Muscle of arm (tissue), 14 donors: ENCODE measurements around the gene TRMT2A. TPM values are rescaled to one million over a fixed set of nuclear protein-coding genes. Genes with fewer than 3 reads are reported as not detected.
"Not testable (repeated sequence)": the region's sequence is repeated elsewhere in the genome, so short reads cannot be mapped to it uniquely, and the experiment has no call there.

ENCODE experiments used
- DNase-seq: peaks from one replicate; pipeline ENCODE4 v3.0.0-alpha.2; 2013
- long read RNA-seq, 11 donors: transcript quantifications; one replicate each; lab custom pipeline, GENCODE V29; 2026
- polyA plus RNA-seq, 12 donors: library from polyadenylated mRNA; unstranded; fragments of 120-200 nt; gene quantifications; one replicate each; pipeline ENCODE4 v1.2.1, GENCODE V29; 2013; ENCODE audit not compliant: insufficient read length in 12 of 12

The TRMT2A gene, protein sequence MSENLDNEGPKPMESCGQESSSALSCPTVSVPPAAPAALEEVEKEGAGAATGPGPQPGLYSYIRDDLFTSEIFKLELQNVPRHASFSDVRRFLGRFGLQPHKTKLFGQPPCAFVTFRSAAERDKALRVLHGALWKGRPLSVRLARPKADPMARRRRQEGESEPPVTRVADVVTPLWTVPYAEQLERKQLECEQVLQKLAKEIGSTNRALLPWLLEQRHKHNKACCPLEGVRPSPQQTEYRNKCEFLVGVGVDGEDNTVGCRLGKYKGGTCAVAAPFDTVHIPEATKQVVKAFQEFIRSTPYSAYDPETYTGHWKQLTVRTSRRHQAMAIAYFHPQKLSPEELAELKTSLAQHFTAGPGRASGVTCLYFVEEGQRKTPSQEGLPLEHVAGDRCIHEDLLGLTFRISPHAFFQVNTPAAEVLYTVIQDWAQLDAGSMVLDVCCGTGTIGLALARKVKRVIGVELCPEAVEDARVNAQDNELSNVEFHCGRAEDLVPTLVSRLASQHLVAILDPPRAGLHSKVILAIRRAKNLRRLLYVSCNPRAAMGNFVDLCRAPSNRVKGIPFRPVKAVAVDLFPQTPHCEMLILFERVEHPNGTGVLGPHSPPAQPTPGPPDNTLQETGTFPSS
- polyA plus RNA-seq, result 10 to 100 TPM in 11 of 12 donors, not detected in 1; 30.0 to 61.2 (median 40.1) TPM
- long read RNA-seq, donor 1, partial matches to known transcripts, result 0 of 5 reads
- long read RNA-seq, donor 1, other reads (novel, unspliced or antisense), result 0 of 5 reads
- long read RNA-seq, donor 2, transcript TRMT2A-201 (12 exons, 2,964 nt), result major isoform, 8 of 13 reads
- long read RNA-seq, donor 2, partial matches to known transcripts, result 0 of 13 reads
- long read RNA-seq, donor 2, other reads (novel, unspliced or antisense), result 0 of 13 reads
- long read RNA-seq, donor 3, partial matches to known transcripts, result 0 of 5 reads
- long read RNA-seq, donor 3, other reads (novel, unspliced or antisense), result 0 of 5 reads
- long read RNA-seq, donor 4, partial matches to known transcripts, result 26 of 67 reads
- long read RNA-seq, donor 4, other reads (novel, unspliced or antisense), result 39 of 67 reads
- long read RNA-seq, donor 5, transcript TRMT2A-201 (12 exons, 2,964 nt), result major isoform, 5 of 14 reads
- long read RNA-seq, donor 5, partial matches to known transcripts, result 5 of 14 reads
- long read RNA-seq, donor 5, other reads (novel, unspliced or antisense), result 0 of 14 reads
- long read RNA-seq, donor 6, partial matches to known transcripts, result 0 of 2 reads
- long read RNA-seq, donor 6, other reads (novel, unspliced or antisense), result 0 of 2 reads
- long read RNA-seq, donor 7, partial matches to known transcripts, result 0 of 1 reads
- long read RNA-seq, donor 7, other reads (novel, unspliced or antisense), result 0 of 1 reads
- long read RNA-seq, donor 8, partial matches to known transcripts, result 82 of 224 reads
- long read RNA-seq, donor 8, other reads (novel, unspliced or antisense), result 137 of 224 reads
- long read RNA-seq, donor 9, partial matches to known transcripts, result 0 of 4 reads
- long read RNA-seq, donor 9, other reads (novel, unspliced or antisense), result 0 of 4 reads
- long read RNA-seq, donor 10, partial matches to known transcripts, result 91 of 162 reads
- long read RNA-seq, donor 10, other reads (novel, unspliced or antisense), result 67 of 162 reads
- long read RNA-seq, donor 11, partial matches to known transcripts, result 0 of 2 reads
- long read RNA-seq, donor 11, other reads (novel, unspliced or antisense), result 0 of 2 reads

DNA sequence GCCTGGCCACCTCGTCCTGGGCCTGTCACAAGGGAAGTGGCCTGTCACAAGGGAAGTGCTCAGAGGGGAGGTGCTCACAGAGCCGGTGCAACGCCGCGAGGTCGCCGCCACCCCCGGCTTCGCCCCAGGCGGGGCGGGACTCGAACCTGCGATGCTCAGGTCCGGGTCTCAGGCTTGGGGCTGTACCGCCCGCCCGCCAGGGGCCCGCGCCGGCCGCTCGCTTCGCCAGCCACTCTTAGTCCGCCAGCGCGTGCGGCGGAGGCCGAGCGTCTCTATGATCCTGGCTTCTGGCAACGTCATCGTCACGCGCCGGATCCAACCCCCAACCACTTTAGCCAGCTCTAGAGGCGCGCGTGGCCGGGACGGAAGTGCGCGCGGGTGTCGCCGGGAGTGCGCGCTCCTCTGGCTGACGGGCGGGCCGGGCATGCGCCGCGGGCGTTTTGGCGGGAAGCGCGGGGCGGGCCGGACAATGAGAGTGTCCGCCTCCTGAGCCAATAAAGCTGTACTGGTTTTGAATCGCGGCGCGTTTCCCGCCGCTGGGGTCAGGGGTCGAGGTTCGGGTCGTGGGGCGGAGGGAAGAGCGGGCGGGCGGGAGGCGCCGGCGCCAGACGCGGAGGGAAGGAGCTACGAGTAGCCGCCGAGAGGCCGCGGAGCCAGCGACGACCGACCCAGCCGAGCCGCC is at the start of gene TRMT2A:
TRMT2A (minus strand) TSS at position 276 of the 682 bp plus-strand sequence. CDS start 320 bp downstream, outside the sequence.
- peak; percentile 99 for DNase-seq

GRCh38 chr22:20166703-20167102 is 49.7 kb upstream of the TRMT2A start:
- DNase-seq, result no peak

GRCh38 chr22:20165913-20166312 is 48.9 kb upstream of the TRMT2A start:
- DNase-seq, result no peak

- DNase-seq, result no peak
Measured at GRCh38 chr22:20165421-20165820, 48.4 kb upstream of the TRMT2A start.

DNA sequence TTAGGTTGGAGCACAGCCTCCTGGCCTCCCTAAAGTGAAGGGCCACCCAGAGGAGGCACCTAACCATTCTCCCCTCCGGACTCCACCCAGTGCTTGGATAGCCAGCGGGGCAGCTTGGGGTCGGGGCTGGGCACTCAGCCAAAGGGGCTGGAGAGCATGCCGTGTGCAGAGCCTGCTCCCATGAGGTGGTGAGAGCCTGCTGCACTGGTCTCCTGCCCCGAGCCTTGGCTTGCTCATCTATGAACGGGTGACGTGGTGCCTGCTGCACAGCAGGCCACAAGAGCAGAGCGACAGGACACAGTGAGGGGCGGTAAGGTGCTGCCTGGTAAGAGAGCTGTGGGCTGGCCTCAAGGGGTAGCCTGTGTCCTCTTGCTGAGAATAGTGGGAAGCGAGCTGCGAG is 47.8 kb upstream of the TRMT2A start:
- DNase-seq, result no peak

- no peak for DNase-seq
Measured at GRCh38 chr22:20160041-20160440, 43.0 kb upstream of the TRMT2A start.

GRCh38 chr22:20159531-20159930 is 42.5 kb upstream of the TRMT2A start:
- not testable (repeated sequence) for DNase-seq

DNA sequence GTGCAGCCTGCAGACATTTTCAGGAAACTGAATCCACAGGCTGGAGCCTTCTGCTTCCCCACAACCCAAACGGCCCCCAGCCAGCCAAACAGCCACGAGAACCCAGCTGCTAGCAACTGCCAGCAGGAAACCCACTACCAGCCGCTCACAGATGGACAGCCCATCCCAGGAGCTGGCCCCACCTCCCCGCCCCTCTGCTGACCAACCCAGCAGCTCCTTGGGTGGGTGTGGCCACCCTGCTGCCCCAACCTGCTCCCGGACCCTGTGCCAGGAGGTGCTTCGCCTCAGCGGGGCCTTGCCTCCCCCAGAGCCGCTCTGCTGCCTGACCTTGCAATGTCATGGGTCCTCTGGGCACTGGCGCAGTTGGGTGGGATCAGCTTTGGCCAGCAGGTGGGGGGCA is 42.0 kb upstream of the TRMT2A start:
- DNase-seq, result no peak

GRCh38 chr22:20158391-20159036 is 41.5 kb upstream of the TRMT2A start:
- DNase-seq, result no peak

- no peak for DNase-seq
Measured at GRCh38 chr22:20157430-20158183, 40.6 kb upstream of the TRMT2A start.

DNA sequence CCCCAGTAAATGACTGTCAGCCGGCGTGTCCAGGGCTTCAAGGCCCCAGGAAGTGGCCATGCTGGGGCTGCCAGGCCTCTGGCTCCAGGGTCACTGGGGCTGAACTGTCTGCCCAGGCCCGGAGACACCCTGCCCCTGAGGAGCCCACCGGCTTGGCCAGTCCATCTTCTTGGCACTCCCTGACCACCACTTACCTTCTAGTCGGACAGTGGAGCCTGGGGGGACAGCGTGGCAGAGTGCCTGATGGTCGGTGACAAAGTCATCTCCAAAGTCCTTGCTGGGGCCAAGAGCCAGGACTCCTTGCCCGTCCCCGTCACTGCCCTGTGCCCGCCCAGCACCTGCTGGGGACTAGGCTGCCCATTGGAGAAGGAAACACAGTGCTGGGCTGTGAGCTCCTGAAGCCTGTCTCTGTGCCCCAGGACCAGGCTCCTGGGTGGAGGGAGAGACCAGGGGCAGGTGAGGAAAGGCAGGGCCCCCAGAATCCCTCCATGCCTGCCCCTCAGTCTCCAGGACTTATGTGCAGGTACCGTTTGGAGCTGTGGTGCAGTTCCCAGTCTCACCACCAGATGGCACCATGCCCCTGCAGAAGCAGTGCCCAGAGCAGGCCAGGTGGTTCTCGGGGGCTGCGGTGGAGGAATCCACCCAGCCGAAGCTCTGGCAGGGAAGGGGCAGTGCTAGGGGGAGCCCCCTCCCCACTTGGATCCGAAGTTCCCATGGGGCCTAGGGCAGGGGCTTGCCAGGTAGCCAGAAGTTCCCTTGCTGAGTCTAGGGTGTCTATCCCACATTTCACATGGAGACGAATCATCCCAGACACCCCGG is 39.8 kb upstream of the TRMT2A start:
- peak; percentile 86 for DNase-seq

DNA sequence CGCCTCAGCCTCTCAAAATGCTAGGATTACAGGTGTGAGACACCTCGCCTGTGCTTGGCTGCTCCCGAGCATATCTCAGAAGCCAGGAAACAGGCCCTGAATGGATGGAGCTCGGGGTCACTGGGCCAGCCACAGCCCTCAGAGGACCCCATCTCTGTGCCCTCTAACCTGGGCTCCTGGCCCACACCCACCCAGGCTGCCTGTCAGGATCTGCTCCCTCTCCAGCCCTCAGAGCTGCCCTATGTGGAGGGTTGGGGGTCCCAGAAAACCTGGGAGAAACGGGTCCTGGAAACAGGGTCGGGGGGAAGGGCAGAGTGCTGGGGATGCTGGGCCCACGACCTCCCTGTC is 39.0 kb upstream of the TRMT2A start:
- no peak for DNase-seq

- DNase-seq, result peak; percentile 30
Measured at GRCh38 chr22:20155330-20156041, 38.5 kb upstream of the TRMT2A start.

DNA sequence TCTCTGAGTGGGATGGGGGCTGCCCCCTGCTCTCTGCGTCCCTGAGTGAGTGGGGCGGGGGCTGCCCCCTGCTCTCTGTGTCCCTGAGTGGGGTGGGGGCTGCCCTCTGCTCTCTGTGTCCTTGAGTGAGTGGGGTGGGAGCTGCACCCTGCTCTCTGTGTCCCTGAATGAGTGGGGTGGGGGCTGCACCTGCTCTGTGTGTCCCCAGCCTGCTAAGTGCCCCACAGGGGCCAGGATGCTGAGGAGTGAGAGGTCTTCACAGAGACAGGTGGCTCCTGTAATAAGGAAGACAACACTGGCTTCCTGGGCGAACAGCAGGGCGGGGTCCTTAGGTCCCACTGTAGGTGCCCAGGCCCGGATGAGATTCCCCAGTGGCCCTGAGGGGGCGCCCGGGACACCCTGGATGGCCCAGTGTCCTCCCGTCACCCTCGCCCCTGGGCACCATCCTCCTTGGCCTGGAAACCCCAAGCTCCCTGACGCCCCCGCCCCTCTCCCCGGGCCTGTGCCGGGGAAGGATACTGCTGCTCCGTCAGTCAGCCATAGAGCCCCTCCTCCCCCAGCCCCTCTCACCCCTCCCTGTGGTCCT is 37.7 kb upstream of the TRMT2A start:
- DNase-seq, result no peak

DNA sequence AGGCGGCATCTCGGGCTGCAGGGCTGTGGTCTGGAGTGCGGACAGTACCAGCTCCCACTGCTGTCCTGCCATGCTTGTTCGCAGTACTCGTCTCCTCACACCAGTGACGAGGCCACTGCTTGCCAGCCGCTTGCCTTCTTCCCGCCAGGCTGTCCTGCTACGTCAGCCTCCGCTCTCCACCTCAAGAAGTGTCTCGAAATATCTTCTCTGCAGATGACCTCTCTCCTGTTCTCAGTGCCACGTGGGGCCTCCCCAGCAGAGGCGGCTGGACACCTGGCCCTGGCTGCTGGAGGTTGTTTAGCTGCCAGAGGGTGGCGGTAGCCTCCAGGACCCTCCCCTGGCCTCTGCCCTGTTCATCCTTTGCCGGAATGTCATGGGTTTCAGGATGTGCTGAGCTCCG is 36.9 kb upstream of the TRMT2A start:
- DNase-seq, result no peak

DNA sequence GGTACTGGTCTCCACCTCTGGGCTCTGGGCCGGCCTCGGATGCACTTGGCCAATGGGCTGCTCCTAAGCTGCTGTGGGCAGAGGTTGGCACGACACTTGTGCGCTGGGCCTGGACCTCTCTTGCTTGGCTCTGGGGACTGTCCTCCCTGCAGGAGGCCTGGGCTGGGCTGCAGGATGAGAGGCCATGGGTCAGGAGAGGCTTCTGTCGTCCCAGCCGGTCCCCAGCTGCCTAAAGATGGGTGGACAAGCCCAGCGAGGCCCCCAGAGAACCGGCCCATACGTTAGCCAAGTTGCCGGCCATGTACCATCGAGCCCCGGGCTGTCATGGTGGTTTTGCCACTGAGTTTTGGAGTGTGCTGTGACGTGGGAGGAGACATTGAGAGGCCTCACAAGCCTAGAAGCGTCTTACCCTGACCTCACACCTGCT is 35.5 kb upstream of the TRMT2A start:
- DNase-seq, result no peak

DNA sequence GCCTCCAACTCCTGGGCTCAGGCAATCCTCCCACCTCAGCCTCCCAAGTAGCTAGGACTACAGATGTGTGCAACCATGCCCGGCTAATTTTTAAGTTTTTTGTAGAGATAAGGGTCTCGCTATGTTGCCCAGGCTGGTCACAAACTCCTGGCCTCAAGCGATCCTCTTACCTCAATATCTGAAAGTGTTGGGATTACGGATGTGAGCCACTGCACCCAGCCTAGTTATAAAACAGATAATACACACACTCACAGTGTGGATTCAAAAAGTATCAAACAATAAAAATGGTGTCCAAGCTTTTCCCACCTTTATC is 34.2 kb upstream of the TRMT2A start:
- no peak for DNase-seq
